GM21360 (cell line): Measurements from ENCODE around the gene BFSP1.

Experiments used
- ATAC-seq: cut with Tn5 transposase; IDR thresholded peaks from one replicate; pipeline ENCODE4 v1.9.1; 2021; ENCODE audit warnings: mild to moderate bottlenecking, moderate library complexity; ENCODE audit not compliant: unreplicated experiment

The BFSP1 gene

GRCh38 chr20:17558154-17558940 lies 27.2 kb upstream of the BFSP1 start:
- ATAC-seq, result no peak

GRCh38 chr20:17557675-17558006 lies 26.5 kb upstream of the BFSP1 start:
- no peak for ATAC-seq

- no peak for ATAC-seq
These were observed 25.9 kb upstream of the BFSP1 start for GRCh38 chr20:17556837-17557674.

GRCh38 chr20:17555106-17555505 lies 23.9 kb upstream of the BFSP1 start:
- ATAC-seq, result no peak

- no peak for ATAC-seq
These were observed 18.0 kb upstream of the BFSP1 start for GRCh38 chr20:17549131-17549530.

GRCh38 chr20:17545127-17545526 lies 13.9 kb upstream of the BFSP1 start:
- ATAC-seq, result no peak

- ATAC-seq, result no peak
These were observed 12.5 kb upstream of the BFSP1 start for GRCh38 chr20:17543531-17544131.

GRCh38 chr20:17542993-17543412 lies 11.8 kb upstream of the BFSP1 start:
- ATAC-seq, result no peak

- ATAC-seq, result no peak
These were observed 11.3 kb upstream of the BFSP1 start for GRCh38 chr20:17542481-17542880.

- no peak for ATAC-seq
These were observed 10.8 kb upstream of the BFSP1 start for GRCh38 chr20:17541996-17542395.

GRCh38 chr20:17541596-17541995 lies 10.4 kb upstream of the BFSP1 start:
- no peak for ATAC-seq

- no peak for ATAC-seq
These were observed 7.5 kb upstream of the BFSP1 start for GRCh38 chr20:17538517-17539170.

- no peak for ATAC-seq
These were observed 6.8 kb upstream of the BFSP1 start for GRCh38 chr20:17537959-17538358.

GRCh38 chr20:17536944-17537444 lies 5.8 kb upstream of the BFSP1 start:
- ATAC-seq, result peak; percentile 85

GRCh38 chr20:17534077-17534476 lies 2.9 kb upstream of the BFSP1 start:
- no peak for ATAC-seq

GRCh38 chr20:17533396-17533795 lies 2.2 kb upstream of the BFSP1 start:
- ATAC-seq, result no peak

GRCh38 chr20:17531665-17532025 lies 466 bp upstream of the BFSP1 start:
- ATAC-seq, result no peak

GRCh38 chr20:17530153-17530552 lies 1.0 kb downstream of the BFSP1 start:
- no peak for ATAC-seq

- no peak for ATAC-seq
These were observed 1.6 kb downstream of the BFSP1 start for GRCh38 chr20:17529586-17529985.

GRCh38 chr20:17525650-17526049 lies 5.5 kb downstream of the BFSP1 start:
- ATAC-seq, result no peak

GRCh38 chr20:17525132-17525531 lies 6.0 kb downstream of the BFSP1 start:
- no peak for ATAC-seq
